Measurements from ENCODE around the gene NOTCH4.

Gene NOTCH4

DNA sequence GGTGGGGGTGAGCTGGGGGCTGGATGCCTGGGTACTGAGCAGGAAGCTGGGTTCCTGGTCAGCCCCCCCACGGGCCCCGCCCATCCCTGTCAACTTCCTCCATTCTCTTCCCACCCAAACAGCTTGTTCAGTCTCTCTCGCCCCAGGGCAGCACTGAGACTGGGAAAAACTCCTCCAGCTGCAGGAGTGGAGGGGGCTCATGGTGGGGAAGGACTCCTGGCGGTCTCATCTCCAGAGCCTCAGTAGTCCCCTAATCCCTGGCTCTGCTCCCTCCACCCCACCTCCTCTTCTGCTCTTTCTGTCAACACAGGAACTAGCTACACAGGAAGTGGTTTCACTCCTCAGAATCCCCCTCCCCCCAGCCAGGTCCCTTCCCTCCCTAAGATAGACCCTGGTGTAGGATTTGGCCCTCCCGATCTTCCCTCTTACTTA is 31.2 kb downstream of the NOTCH4 start, which contains the start of gene GPSM3:
GPSM3 (minus strand) TSS at position 36 of the 432 bp plus-strand sequence. CDS start 130 bp downstream, outside the sequence.
- peak; percentile 55 for DNase-seq

DNA sequence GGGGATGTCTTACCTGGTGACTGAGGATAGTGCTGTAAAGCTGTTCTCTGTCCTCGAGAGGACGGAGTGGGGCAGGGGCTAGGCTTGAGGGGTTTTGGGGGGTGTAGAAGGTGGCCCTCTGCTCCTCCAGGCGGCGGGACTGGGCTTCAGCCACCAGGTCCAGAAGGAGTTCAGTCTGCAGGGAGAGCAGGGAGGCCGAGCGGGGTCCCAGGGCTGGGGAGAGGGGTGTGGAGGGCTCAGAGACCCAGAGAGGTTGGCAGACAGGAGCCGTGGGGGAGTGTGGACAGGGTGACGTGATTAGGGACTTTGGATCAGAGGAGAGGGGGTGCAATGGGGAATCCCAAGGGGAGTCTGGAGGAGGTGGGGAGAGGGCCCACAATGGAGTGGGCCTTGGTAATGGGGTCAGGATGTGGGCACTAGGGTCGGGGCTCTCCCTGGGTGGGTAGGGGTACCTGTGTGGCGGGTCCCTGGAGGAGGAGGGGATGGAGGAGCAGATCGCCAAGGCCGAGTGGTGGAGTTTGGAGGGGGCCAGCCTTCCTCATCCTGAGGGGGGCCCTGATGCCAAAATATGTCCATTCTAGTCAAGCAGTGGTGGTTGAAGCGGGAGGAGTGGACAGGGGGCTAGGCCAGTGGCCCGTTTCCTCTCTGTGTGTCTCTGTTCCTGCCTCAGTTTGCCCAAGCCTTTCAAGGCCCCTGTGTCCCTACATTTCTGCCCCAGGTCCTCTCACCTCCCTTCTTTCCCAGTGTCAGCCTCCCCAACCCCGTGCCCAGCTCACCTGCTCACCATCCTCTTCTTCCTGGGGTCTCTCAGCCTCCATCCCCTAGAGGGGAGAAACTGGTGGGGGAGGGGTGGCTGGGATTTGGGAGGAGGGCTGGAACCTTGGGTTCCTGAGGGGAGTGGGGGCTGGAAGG is 31.9 kb downstream of the NOTCH4 start:
- DNase-seq: no peak

DNA sequence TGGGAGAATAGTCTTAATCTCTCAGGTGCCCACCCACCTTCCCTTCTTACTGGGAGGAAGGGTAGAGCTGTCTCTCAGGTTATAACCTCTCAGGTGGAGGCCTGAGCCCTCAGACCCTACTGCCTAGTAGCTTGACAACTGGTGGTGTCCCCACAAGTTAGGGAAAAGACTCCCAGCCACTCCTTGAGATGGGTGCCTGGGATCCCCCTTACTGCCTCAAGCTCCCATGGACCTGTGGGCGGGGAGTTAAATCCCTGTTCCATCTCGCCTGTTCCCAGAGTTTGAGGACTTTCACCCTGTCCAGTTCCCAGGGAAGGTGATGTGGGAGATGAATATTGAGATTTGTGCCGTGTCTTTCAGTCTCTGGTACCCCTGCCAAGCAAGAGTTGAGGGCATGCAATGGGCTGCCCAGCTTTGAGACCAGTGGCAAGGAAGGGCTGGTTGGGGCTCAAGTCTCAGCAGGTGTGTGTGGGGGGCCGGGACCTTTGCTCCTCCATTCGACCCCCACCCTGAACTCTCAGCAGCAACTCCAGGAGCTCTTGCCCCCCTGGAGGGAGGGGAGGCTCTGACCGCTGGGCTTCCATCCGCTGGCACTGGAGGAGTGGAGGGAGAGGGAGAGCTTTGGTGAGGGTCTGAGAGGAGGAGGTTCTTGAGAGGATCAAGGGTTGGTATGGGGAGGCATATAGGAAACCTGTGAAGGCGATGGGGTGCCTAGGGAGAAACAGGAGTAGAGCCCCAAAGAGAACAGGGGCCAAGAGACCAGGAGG is 32.8 kb downstream of the NOTCH4 start:
- no peak for DNase-seq

DNA sequence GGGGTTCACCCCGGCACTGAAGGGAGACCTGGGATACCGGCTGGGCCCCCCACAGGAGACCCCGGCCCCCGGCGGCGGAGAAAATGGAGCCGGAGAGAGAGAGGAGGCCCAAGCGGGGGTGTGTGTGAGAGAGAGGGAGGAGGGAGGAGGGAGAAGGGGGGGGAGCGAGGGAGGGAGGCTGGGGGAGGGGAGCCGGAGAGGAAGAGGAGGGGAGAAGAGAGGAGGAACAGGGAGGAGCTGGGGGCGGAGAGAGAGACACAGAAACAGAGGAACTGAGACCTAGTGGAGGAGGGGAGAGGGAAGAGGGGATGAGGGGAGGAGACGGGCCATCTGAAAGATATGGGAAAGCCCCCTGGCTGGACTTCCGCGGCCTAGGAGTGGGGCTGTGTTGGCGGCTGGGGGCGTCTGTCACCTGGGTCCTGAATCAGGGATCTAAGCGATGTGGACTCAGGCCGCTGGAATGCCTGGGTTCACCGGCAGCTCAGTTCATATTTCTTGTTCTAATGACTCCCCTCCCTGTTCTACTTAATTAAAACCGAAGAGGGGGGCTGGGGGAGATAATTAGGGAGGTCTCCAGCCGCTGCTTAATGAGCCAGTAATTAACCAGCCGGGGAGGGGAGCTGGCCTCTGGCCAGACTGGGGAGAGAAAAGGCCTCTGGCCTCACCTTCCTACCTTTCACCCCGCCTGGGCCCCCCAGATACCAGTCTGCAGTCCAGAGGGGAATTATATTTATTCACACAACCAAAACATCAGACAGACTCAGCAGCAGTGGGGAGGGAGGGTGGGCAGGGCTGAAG is 33.6 kb downstream of the NOTCH4 start, which contains the start of gene PBX2:
PBX2 (minus strand) TSS at position 149 of the 798 bp plus-strand sequence. CDS start 287 bp downstream, outside the sequence.
- peak; percentile 98 for DNase-seq

DNA sequence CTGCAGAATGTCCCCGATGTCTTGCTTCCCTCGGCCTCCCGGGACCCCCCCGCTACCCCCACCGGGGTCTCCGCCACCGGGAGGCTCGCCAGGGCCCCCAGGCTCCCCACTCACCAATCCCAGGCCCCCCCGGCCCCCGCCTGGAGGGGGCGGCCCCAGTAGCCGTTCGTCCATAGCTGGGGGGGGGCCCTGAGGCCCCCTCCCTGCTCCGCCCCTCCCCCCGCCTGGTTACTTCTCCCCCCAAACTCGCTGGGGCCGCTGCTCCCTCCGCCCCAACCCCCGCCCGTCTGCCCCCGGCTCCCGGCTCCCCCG is 34.2 kb downstream of the NOTCH4 start:
- no peak for DNase-seq

DNA sequence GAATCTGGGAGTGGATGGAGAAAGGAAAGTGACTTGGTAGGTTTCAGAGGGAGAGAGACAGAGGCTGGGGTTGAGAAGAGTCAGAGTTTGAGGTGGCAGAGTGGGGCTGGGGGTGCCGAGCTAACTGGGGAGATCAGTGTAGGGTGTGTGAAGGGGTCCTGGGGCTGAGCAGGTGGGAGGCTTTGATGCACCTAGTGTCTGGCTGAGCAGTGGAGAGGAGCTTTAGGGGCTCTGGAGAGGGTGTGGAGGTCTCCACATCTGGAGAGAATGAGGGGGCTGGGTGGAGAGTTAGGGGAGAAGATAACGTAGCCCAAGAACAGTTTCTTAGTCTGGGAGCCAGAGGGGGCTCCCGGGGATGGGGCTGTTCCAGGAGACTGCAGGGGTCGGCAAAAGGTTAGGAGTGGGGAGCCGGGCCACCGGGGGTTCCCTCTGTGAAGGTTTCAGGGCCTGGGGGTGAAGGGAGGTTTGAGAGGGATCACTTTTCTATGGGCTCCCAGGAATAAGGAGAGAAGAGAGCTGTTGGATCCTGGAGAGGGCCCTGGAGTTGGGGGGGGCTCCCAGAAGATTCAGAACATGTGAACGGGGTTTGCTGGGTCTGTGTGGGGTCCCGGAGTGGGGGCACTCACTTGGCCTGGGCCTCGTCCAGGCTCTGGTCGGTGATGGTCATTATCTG is 34.7 kb downstream of the NOTCH4 start:
- DNase-seq: no peak

DNA sequence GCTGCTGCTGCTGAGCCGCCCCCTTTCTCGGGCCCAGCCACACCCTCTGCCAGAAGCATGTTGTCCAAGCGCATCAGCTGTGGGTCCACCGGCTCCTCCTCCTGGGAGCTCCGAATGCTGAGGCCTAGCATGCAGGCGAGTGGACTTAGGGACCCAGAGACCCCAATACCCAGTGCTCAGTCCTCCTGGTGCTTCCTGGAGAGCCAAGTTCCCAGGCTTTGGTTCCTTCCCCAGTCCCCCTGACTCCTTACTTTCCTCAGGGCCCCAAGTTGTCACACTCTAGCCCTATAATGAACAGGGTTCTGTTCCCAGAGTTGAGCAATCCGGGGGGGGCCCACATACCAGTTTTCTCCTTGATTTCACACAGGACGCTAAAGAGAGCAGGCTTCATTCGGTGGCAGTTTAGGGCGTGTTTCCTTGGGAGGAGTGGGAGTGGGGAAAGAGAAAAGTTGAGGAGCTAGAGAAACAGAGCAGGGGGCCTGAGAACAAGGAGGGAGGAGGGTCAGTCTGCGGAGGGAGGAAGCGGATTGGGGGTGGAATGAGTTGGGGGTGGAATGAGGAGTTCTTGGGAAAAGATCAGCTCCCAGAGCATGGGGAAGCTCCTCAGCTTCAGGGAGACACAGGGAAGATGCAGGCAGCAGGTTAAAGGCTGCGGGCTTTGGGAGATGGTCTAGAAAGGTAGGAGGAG is 35.3 kb downstream of the NOTCH4 start:
- no peak for DNase-seq

DNA sequence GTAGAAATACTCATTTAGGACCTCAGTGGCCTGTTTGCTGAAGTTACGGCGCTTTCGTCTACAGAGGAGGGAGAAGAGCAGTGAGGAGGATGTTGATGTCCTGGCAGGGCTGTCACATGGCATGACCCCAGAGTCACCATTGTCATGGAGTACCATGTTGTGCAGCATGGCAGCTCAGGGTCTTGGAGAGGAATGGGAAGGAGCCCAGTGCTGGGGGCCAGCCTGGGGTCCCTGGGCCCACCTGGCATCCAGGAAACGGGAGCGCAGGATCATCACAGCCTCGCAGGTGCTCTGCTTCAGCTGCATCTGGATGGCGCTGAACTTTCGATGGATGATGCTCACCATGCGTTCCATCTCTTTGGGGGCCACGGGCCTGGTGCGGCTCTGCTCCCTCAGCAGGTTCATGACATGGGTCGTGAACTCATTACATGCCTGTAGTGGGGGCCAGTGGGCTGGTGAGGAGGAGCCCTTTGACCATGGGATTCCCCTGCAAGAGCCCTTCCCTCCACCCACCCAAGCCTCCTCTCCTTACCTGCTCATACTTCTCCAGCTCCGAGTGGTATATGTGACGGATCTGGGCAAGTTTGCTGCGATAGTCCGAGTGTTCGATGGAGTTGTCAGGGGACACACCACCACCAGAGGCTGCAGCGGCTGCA is 36.0 kb downstream of the NOTCH4 start:
- peak; percentile 43 for DNase-seq

DNA sequence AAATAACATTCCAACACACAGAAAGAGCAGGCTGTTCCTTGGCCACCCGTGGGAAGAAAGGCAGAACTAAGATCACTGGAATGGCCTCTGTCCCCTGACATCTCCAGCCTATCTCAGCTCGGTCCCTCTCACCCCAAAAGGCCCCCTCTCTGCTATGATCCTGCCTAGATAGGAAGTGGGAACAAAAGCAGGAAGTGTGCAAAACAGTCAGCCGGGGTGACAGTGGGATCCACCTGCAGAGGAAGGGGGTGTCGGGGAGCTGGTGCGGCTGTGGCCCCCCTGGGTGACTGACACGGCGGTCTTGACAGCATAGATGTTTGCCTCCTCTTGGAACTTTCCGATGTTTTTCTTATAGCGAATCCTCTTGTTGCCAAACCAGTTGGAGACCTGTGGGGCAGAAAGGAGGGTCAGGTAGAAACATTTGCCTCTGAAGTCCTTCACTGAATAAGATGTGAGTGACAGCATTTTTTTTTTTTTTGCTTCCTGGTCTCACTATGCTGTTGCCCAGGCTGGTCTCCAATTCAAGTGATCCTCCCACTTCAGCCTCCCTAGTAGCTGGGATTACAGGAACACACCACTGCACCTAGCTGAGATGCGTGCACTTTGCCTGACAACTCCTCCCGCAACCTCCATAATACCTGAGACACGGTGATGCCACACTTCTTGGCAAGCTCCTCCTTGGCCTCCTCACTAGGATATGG is 36.7 kb downstream of the NOTCH4 start:
- no peak for DNase-seq

DNA sequence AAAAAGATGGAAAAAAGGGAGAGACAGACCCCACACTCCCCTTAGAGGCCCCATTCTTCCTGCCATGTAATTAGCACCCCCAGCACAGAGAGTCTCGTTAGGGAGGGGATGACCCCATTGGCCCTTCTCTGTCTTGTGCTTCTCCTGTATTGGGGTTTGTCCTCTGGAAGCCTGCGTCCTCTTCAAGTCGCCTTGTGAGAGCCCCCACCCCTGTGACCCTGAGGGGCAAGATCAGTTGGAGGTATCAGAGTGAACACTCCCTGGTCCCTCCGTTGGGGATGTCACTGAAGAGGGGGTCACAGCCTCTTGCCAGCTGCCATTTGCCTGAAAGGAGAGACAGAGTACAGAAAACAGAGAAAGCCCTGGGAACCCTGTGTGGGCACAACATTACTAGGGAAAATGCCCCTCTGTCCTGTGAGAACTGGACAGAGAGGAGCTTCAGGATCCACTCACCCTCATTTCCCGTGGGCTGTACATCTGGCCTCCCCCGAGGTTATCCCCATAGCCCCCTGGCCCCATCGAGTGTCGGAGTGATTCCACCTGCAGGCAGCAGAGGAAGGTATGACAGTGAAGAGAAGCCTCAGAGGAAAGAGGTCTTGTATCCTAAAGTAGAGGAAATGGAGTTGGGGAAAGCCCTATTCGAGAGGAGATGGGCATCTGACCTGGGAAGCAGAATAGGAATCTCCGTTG is 37.6 kb downstream of the NOTCH4 start:
- DNase-seq: peak; percentile 21

DNA sequence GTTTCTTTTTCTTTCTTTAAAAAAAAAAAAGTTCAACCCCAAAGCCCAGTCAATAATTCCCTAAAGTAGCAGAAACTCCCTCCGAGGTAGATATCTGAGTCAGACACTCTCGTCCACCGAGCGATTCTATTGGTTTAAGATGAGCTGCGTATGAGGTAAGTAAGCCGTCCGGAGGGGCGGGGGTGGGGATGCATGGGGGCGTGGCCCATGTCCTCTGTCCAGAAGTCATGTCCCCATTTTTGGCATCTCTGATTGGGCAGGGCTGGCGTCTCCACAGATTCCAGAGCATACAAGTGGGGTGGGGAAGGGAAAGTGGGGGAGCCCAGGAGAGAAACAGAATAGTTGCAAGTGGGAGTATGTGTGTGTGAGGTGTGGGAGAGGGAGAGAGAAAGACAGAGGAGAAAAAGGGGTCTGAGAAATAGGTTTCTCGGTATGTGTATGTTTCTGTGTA is 38.2 kb downstream of the NOTCH4 start:
- DNase-seq: peak; percentile 81

DNA sequence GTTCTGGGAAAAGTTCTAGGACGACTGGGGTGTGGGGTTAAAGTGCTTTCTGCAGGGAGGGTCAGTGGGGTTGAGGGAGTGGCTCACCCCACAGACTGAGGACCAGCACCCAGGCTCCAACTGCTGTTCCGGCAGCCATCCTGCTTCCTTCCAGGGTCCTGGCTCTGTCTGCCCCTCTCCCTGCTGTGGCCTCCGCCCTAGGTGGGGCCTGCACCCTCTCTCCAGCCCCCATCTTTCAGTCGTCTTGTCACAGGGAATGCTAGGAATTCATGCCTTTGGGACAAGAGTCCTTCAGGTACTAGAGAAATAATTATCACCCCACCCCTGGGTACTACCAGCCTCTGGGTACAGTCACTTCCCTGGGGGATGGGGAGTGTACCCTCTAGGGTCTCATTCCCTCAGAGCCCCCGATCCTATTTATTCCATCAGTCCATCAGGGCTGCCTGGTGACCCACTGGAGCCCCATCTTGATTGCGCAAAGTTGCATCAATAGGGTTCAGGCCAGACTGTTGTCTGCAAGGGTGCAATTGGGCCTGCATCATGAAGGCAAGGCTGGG is 39.7 kb downstream of the NOTCH4 start, which contains the start of gene AGER:
AGER (minus strand) TSS at position 170 of the 557 bp plus-strand sequence; CDS start at position 139, 31 bp downstream.
- DNase-seq: no peak

DNA sequence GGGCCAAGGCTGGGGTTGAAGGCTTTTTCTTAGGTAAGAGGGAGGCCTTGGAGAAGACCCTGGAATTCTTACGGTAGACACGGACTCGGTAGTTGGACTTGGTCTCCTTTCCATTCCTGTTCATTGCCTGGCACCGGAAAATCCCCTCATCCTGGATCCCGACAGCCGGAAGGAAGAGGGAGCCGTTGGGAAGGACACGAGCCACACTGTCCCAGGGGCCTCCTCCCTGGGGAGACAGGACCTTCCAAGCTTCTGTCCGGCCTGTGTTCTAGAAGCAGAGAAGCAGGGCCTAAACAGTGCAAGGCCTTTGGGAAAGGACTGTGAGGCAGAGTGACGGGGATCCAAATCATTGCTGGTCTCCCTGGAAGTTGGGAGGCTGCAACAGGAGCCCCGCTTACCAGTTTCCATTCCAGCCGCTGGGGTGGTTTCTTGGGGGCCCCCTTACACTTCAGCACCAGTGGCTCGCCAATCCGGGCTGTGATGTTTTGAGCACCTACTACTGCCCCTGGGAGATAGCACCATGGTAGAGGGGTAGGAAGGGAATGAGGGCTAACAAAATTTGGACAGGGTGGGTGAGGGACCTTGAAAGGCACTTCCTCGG is 40.3 kb downstream of the NOTCH4 start:
- DNase-seq: no peak

DNA sequence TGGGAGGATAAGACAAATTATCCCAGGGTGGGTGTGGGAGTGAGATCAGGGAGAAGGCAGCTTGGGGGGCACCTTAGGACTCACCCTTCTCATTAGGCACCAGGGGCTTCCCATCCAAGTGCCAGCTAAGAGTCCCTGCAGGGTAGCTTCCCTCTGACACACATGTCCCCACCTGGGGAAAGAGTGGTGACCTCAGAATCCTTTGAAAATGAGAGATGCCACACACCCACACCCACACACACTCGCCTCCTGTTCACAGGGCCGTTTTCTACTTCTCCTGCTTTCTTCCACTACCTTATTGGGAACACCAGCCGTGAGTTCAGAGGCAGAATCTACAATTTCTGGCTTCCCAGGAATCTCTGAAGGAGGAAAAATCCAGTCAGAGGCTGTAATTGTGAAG is 40.8 kb downstream of the NOTCH4 start:
- DNase-seq: no peak

DNA sequence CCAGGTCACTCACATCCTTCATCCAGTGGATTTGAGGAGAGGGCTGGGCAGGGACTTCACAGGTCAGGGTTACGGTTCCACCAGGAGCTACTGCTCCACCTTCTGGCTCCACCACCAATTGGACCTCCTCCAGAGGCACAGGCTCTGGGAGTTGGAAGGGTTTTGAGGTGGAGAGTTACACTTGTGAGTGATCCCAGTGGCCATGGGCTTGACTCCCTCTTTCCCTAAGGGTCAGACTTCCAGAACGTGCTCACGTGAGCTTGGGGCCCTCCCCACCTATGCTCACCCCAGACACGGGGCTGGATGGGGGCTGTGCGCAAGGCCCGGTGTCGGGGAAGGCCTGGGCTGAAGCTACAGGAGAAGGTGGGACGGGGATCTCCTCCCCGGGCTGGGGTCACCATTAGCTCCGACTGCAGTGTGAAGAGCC is 41.3 kb downstream of the NOTCH4 start:
- DNase-seq: no peak

DNA sequence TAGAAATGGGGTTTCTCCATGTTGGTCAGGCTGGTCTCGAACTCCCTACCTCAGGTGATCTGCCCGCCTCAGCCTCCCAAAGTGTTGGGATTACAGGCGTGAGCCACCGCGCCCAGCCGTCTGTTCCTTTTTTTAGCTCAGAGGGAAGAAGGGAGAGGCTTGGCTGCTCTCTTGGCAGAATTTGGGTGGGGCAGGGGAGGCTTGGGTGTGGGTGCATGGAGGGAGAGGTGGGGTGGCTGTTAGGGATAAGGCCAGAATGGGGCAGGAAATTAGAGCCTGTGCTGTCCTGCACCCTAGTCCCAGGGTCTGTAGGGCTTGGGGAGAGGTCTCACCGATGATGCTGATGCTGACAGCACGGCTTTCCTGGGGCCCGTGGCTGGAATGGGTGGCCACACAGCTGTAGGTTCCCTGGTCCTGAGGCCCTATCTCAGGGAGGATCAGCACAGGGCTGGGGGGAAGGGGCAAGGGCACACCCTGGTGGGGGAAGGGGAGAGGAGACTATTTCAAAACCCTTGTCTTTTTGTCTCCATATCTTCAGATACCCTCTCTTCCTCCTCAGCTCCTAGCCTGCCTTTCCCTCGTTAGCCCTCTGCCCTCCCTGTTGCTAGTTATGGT is 41.8 kb downstream of the NOTCH4 start:
- DNase-seq: no peak

DNA sequence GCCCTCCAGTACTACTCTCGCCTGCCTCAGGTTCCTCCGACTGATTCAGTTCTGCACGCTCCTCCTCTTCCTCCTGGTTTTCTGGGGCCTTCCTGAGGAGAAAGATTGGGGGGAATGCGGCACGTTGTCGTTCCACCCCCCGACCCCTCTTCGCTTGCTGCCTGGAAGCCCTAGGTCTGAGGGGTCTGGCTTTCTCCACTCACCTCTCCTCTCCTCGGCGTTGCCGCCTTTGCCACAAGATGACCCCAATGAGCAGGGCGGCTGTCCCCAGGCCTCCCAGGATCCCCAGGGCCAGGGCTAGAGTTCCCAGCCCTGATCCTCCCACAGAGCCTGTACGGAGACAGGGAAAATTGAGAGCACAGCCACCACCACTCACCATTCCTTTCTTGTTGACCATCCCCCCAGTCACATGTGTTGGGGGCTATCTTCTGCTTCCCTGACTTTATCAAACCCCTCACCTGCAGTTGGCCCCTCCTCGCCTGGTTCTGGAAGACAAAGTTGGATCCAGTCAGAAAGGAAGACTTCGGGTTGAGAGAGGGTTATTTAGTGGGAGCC is 42.6 kb downstream of the NOTCH4 start:
- no peak for DNase-seq

Measured in left hindlimb (tissue), 1 donor.